ENCODE measurements around the gene TTC34.
"Not testable (repeated sequence)": the region's sequence is repeated elsewhere in the genome, so short reads cannot be mapped to it uniquely, and the experiment has no call there.

TTC34 gene

GRCh38 chr1:2796890-2797740 lies 4.4 kb downstream of the TTC34 start:
- no peak for DNase-seq

- DNase-seq, result no peak
These were observed 5.6 kb downstream of the TTC34 start for GRCh38 chr1:2795926-2796325.

- DNase-seq, result no peak
These were observed 10.3 kb downstream of the TTC34 start for GRCh38 chr1:2791027-2791760.

- DNase-seq, result no peak
These were observed 11.4 kb downstream of the TTC34 start for GRCh38 chr1:2789986-2790581.

- DNase-seq, result no peak
These were observed 12.1 kb downstream of the TTC34 start for GRCh38 chr1:2789164-2789985.

- no peak for DNase-seq
These were observed 12.9 kb downstream of the TTC34 start for GRCh38 chr1:2788506-2789163.

GRCh38 chr1:2787163-2787911 lies 14.2 kb downstream of the TTC34 start:
- no peak for DNase-seq

- peak; percentile 60 to 74 for DNase-seq
These were observed 14.9 kb downstream of the TTC34 start for GRCh38 chr1:2786329-2787162.

GRCh38 chr1:2785631-2786328 lies 15.7 kb downstream of the TTC34 start:
- DNase-seq, result no peak

GRCh38 chr1:2784854-2785630 lies 16.5 kb downstream of the TTC34 start:
- no peak for DNase-seq

- no peak for DNase-seq
These were observed 17.8 kb downstream of the TTC34 start for GRCh38 chr1:2783435-2784397.

- DNase-seq, result no peak
These were observed 18.4 kb downstream of the TTC34 start for GRCh38 chr1:2783069-2783434.

- DNase-seq, result no peak
These were observed 19.9 kb downstream of the TTC34 start for GRCh38 chr1:2781627-2782026.

GRCh38 chr1:2778220-2778592 lies 23.3 kb downstream of the TTC34 start:
- DNase-seq, result no peak

- no peak for DNase-seq
These were observed 23.9 kb downstream of the TTC34 start for GRCh38 chr1:2777424-2778219.

- not testable (repeated sequence) for DNase-seq
These were observed 26.2 kb downstream of the TTC34 start for GRCh38 chr1:2775333-2775732.

- not testable (repeated sequence) for DNase-seq
These were observed 33.4 kb downstream of the TTC34 start for GRCh38 chr1:2768052-2768451.
